HepG2 (cell line): ENCODE results near the gene CSMD2. TPM values are rescaled to one million over a fixed set of nuclear protein-coding genes. Genes with fewer than 3 reads are reported as not detected.

ENCODE experiments used
- ATAC-seq: fragments of 200-7000 bp; cut with Tn5 transposase; 3 replicates; pipeline ENCODE4 v1.9.1; 2020; ENCODE audit warnings: mild to moderate bottlenecking, moderate library complexity
- BruUV-seq: library from RNA; stranded (reverse); fragments of 400-500 nt; replicated peaks from 2 replicates; lab custom pipeline; 2021; lab: Mats Ljungman, UMichigan
- CTCF ChIA-PET: fragments of 300-600 bp; formaldehyde crosslinking; extraction: SDS; loops from one replicate; lab custom pipeline; 2021; ENCODE audit warnings: low total read pairs, inconsistent platforms, low intra/inter-chr PET ratio; lab: Yijun Ruan, JAX
- POLR2A ChIA-PET: fragments of 350-600 bp; sonication (Branson Sonifier 250); formaldehyde crosslinking; loops from one replicate; lab custom pipeline; 2020; ENCODE audit warnings: antibody characterized with exemption, inconsistent platforms; lab: Yijun Ruan, JAX
- DNase-seq: peaks from one replicate; pipeline ENCODE4 v3.0.0-alpha.2; 2015; ENCODE audit warnings: low spot score
- FAIRE-seq: peaks from 3 replicates; lab custom pipeline; 2011; peaks lifted over from hg19 to GRCh38; lab: Jason Lieb, UNC
- H2AFZ ChIP-seq: one replicate; pipeline ENCODE4 v1.6.1; 2011; ENCODE audit warnings: low read length, inconsistent platforms
- H3K27ac ChIP-seq: fragments of 300-600 bp; 3 replicates; pipeline ENCODE4 v1.8.0; 2011; ENCODE audit warnings: mixed run types, mild to moderate bottlenecking, mixed read lengths, low read length, inconsistent platforms; ENCODE audit not compliant: insufficient read depth; ENCODE audit errors: extremely low read length
- H3K27me3 ChIP-seq, 2 experiments: fragments of 200-600 bp in 1 of 2; 2 replicates in 1 of 2; 3 replicates in 1 of 2; pipeline versions ENCODE4 v1.6.0 to v1.8.0; 2011; ENCODE audit warnings: low read length in 2 of 2, mild to moderate bottlenecking in 2 of 2, moderate library complexity in 2 of 2, inconsistent platforms in 1 of 2; ENCODE audit not compliant: insufficient read depth in 2 of 2, control insufficient read depth in 1 of 2
- H3K36me3 ChIP-seq, 2 experiments: fragments of 200-600 bp in 1 of 2; replicated peaks in 1 of 2; 2 replicates in 1 of 2; 3 replicates in 1 of 2; pipeline versions ENCODE4 v1.5.1 to v1.8.0; 2011; ENCODE audit warnings: low read length in 2 of 2, inconsistent platforms in 1 of 2; ENCODE audit not compliant: insufficient read depth in 2 of 2, control insufficient read depth in 1 of 2
- H3K4me1 ChIP-seq: 2 replicates; pipeline ENCODE4 v1.5.1; 2012; ENCODE audit warnings: low read length, inconsistent platforms; ENCODE audit not compliant: insufficient read depth
- H3K4me2 ChIP-seq: 2 replicates; pipeline ENCODE4 v1.6.0; 2011; ENCODE audit warnings: low read depth, low read length, inconsistent platforms
- H3K4me3 ChIP-seq, 3 experiments: fragments of 200-600 bp in 1 of 3; sonication (generic), shearing (Covaris generic) in 1 of 3; replicated peaks in 1 of 3; 2 replicates each; pipeline ENCODE4 v1.5.1; 2011 to 2016; ENCODE audit warnings: low read length in 3 of 3, inconsistent platforms in 2 of 3, low read depth in 2 of 3, mild to moderate bottlenecking in 2 of 3, control low read depth in 1 of 3, mixed read lengths in 1 of 3; ENCODE audit not compliant: insufficient read depth in 1 of 3
- H3K79me2 ChIP-seq: one replicate; pipeline ENCODE4 v1.6.1; 2011; ENCODE audit warnings: low read length, inconsistent platforms; ENCODE audit not compliant: insufficient read depth
- H3K9ac ChIP-seq: 2 replicates; pipeline ENCODE4 v1.6.0; 2011; ENCODE audit warnings: mild to moderate bottlenecking, low read depth, low read length, inconsistent platforms; ENCODE audit not compliant: insufficient read depth
- H3K9me3 ChIP-seq: 2 replicates; pipeline ENCODE4 v1.5.1; 2012; ENCODE audit warnings: mild to moderate bottlenecking, low read length
- H4K20me1 ChIP-seq: 2 replicates; pipeline ENCODE4 v1.6.0; 2011; ENCODE audit warnings: inconsistent platforms, mild to moderate bottlenecking, low read length, moderate library complexity; ENCODE audit not compliant: insufficient read depth
- CENPBD1 ChIP-seq: sonication (generic); formaldehyde crosslinking; IDR thresholded peaks from 2 replicates; pipeline ENCODE4 v1.8.0; 2022; ENCODE audit warnings: missing genetic modification reagents, low read depth, mild to moderate bottlenecking, borderline replicate concordance
- HHEX ChIP-seq: IDR thresholded peaks from 2 replicates; pipeline ENCODE4 v1.6.1; 2016; ENCODE audit warnings: control low read depth
- STAG1 ChIP-seq: sonication (generic); formaldehyde crosslinking; IDR thresholded peaks from 2 replicates; pipeline ENCODE4 v1.4.0; 2020; ENCODE audit warnings: missing genetic modification reagents
- ZNF24 ChIP-seq: fragments of 450-650 bp; IDR thresholded peaks from 2 replicates; pipeline ENCODE4 v1.6.1; 2017; ENCODE audit warnings: antibody characterized with exemption, mild to moderate bottlenecking
- ZNF296 ChIP-seq: sonication (generic); formaldehyde crosslinking; conservative IDR thresholded peaks from 2 replicates; pipeline ENCODE4 v1.5.0; 2020; ENCODE audit warnings: mild to moderate bottlenecking, missing genetic modification reagents
- ZNF562 ChIP-seq: sonication (generic); formaldehyde crosslinking; IDR thresholded peaks from 2 replicates; pipeline ENCODE4 v1.8.0; 2022; ENCODE audit warnings: missing genetic modification reagents, borderline replicate concordance
- ZNF747 ChIP-seq: sonication (generic); formaldehyde crosslinking; IDR thresholded peaks from 2 replicates; pipeline ENCODE4 v1.8.1; 2023; ENCODE audit warnings: missing genetic modification reagents, mild to moderate bottlenecking, borderline replicate concordance
- WGBS: methylation state at CpG from one replicate; pipeline ENCODE4 v1.1.6; 2017; ENCODE audit warnings: low lambda C conversion rate; 5-methylcytosine and 5-hydroxymethylcytosine counted together
- in situ Hi-C: cut with HindIII; loops from 2 replicates; pipeline ENCODE4 v1.10.0; 2017; ENCODE audit warnings: low pct_unique_long_range_greater_than_20kb; ENCODE audit not compliant: extremely low pct_ligation_motif_present
- intact Hi-C: fragments of 100-400 bp; cut with micrococcal nuclease; formaldehyde crosslinking; loops from one replicate; pipeline ENCODE4 v1.10.0; 2022; ENCODE audit not compliant: unreplicated experiment
- polyA plus RNA-seq, 8 experiments: library from polyadenylated mRNA; depleted of rRNA in 3 of 8; stranded (reverse) in 7 of 8; unstranded in 1 of 8; fragments of >200 nt; fragmentation: Illumina TruSeq in 4 of 8; extraction: Trizol in 4 of 8; gene quantifications; 2 replicates each; pipeline versions ENCODE4 v1.2.1 to v1.2.3, GENCODE V29; 2011 to 2016; ENCODE audit warnings: low read depth in 4 of 8, missing spikeins in 1 of 8, mixed read lengths in 1 of 8; ENCODE audit not compliant: insufficient read depth in 1 of 8
- total RNA-seq, 5 experiments: library from RNA; depleted of rRNA; stranded (reverse); fragments of >200 nt; fragmentation: Illumina TruSeq; extraction: Trizol; gene quantifications; 2 replicates each; pipeline ENCODE4 v1.2.3, GENCODE V29; 2016; ENCODE audit warnings: low read depth in 1 of 5
- TF ChIP-seq, protein P1 (sequence below): sonication (generic); formaldehyde crosslinking; IDR thresholded peaks from 2 replicates; pipeline ENCODE4 v1.5.0; 2020; ENCODE audit warnings: mild to moderate bottlenecking, missing genetic modification reagents, moderate library complexity

Gene CSMD2
- total and polyA plus RNA-seq, 2 of the 13 experiments (the other 11 are each of a cell fraction or from before 2014, with no cell fraction given): not detected

DNA sequence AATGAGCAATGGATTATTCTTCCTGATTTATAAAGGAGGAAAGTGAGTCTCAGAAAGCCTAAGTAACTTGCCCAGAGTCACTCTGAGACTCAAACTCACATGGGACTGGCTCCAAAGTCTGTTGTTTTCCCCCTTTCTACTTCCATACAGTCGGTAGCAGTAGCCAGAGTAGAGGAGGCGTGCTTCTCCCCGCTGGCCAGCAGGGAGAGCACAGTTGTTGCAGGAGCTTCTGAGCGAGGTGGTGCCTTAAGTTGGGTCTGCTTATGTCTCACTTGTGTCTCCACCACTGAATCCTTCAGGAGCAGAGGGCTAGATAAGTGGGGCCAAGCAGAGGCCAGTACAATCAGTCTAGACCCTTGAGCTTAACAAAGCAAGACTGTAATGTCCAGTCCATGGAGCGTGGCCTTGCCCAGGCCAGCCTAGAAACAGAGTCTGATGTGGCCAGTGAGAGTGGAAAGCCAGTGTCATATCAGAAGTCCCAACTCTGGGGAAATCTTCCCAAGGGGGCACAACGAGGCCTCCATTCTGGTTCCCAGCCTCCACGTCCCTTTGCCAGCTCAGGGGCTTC lies 510.7 kb downstream of the CSMD2 start:
- H3K4me2 ChIP-seq: no peak overlapping the region
- H3K9ac ChIP-seq: no peak overlapping the region
- in situ Hi-C loops: no loop called here
- POLR2A ChIA-PET: no interaction called here
- ATAC-seq: peak; percentile 88
- H3K27ac ChIP-seq: no peak overlapping the region
- H3K79me2 ChIP-seq: no peaks in the 10 kb centered on the region
- no peak for DNase-seq
- no peaks in the 10 kb centered on the region for H3K36me3 ChIP-seq
- peak; percentile 37 for FAIRE-seq
- H3K27me3 ChIP-seq: peaks cover 0 to 10% of the 10 kb centered on the region in 2 experiments; a peak in 3 of 5 replicates
- H2AFZ ChIP-seq: no peak overlapping the region
- H3K4me1 ChIP-seq: no peaks in the 10 kb centered on the region
- CTCF ChIA-PET: no interaction called here
- intact Hi-C loops: no loop called here
- H3K9me3 ChIP-seq: no peaks in the 10 kb centered on the region
- TF ChIP-seq CENPBD1 (CRISPR knock-in tag) (no peak), HHEX (CRISPR knock-in tag) (no peak), ZNF24 (no peak), ZNF562 (CRISPR knock-in tag) (no peak), ZNF296 (CRISPR knock-in tag) (no peak), STAG1 (CRISPR knock-in tag) (peak; percentile 38; the same call in 1 of the 2 replicates), ZNF747 (no peak)
- TF ChIP-seq, protein P1, sequence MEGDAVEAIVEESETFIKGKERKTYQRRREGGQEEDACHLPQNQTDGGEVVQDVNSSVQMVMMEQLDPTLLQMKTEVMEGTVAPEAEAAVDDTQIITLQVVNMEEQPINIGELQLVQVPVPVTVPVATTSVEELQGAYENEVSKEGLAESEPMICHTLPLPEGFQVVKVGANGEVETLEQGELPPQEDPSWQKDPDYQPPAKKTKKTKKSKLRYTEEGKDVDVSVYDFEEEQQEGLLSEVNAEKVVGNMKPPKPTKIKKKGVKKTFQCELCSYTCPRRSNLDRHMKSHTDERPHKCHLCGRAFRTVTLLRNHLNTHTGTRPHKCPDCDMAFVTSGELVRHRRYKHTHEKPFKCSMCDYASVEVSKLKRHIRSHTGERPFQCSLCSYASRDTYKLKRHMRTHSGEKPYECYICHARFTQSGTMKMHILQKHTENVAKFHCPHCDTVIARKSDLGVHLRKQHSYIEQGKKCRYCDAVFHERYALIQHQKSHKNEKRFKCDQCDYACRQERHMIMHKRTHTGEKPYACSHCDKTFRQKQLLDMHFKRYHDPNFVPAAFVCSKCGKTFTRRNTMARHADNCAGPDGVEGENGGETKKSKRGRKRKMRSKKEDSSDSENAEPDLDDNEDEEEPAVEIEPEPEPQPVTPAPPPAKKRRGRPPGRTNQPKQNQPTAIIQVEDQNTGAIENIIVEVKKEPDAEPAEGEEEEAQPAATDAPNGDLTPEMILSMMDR (CRISPR knock-in tag): peak; percentile 44
- BruUV-seq: no TSS peak
- no peak overlapping the region for H3K4me3 ChIP-seq
- H4K20me1 ChIP-seq: no peaks in the 10 kb centered on the region
- 4% methylated on average over 5 of the region's 7 CpGs for WGBS
